ENCODE measurements around the gene SCFD2. TPM values are rescaled to one million over a fixed set of nuclear protein-coding genes. Genes with fewer than 3 reads are reported as not detected.
A peak's percentile ranks its signal among the peaks of the same experiment; 100 is the strongest.

SCFD2 gene
- total RNA-seq, 1 experiment from 2014 or later, result 19.2 TPM

DNA sequence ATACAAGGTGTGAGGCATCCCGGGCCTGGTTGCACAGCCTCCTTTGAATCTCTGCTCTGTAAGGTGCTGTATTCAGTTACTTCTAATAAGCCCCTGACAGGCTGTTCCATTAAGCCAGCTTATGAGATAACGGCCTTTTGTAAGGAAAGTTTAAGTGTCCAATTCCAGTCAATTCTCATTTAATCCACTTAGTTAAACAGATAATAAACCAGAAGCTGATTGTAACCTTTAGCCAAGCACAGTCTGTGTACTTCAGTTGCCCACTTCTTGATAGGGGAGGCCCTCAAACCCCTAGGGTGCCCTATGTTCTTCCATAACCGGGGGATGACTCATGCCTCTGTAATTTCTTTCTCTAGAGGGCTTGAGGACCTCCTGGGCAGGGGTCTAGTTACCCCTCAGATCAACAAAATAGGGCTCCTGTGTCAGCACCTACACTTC is 440.3 kb downstream of the SCFD2 start:
- DNase-seq (ENCODE audit: unreplicated experiment), result peak; percentile 1
- no TSS peak for BruUV-seq (replicated peaks)
- CTCF ChIA-PET, result interaction anchor here (0.5 to 1.9 kb wide), 3 partner anchors 14 to 555 kb away, joined by 3 to 13 read pairs (median 3); no protein-coding TSS in a partner anchor
- Mint-ChIP-seq H3K27me3 (ENCODE audit: insufficient read depth, unreplicated experiment) (no peaks in the 10 kb centered on the region), H3K4me3 (ENCODE audit: unreplicated experiment) (no peak overlapping the region), H3K9me3 (ENCODE audit: unreplicated experiment) (no peaks in the 10 kb centered on the region), H3K27ac (ENCODE audit: low read depth, unreplicated experiment) (no peak overlapping the region), H3K4me1 (ENCODE audit: insufficient read depth, unreplicated experiment) (no peaks in the 10 kb centered on the region), H3K36me3 (ENCODE audit: insufficient read depth, unreplicated experiment) (no peaks in the 10 kb centered on the region)
- intact Hi-C loops (cut with micrococcal nuclease), result no loop called here
- TF ChIP-seq, protein P1, sequence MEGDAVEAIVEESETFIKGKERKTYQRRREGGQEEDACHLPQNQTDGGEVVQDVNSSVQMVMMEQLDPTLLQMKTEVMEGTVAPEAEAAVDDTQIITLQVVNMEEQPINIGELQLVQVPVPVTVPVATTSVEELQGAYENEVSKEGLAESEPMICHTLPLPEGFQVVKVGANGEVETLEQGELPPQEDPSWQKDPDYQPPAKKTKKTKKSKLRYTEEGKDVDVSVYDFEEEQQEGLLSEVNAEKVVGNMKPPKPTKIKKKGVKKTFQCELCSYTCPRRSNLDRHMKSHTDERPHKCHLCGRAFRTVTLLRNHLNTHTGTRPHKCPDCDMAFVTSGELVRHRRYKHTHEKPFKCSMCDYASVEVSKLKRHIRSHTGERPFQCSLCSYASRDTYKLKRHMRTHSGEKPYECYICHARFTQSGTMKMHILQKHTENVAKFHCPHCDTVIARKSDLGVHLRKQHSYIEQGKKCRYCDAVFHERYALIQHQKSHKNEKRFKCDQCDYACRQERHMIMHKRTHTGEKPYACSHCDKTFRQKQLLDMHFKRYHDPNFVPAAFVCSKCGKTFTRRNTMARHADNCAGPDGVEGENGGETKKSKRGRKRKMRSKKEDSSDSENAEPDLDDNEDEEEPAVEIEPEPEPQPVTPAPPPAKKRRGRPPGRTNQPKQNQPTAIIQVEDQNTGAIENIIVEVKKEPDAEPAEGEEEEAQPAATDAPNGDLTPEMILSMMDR (IDR thresholded peaks at IDR 0.05; ENCODE audit: unreplicated experiment), result no peak
- POLR2A ChIA-PET, result no interaction called here

DNA sequence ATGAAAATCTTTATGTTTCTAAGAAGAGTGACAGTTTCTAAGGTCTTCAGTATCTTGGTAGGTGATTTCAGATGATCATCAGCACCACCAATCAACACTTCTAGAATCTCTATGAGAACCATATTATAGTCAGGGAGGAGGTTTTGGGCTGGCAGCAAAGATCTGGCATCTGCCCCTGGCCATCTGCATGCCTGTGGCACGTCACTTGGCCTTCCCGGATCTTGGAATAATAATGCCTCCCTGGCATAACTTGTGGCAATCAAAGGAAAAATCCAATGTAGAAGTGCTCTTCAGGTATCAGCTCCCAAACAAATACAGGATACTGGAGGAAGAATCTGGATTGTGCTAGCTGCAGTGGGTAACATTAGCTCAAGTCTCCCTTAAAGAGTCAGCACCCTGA is 446.4 kb downstream of the SCFD2 start:
- no peak for DNase-seq (ENCODE audit: unreplicated experiment)
- H3K36me3 Mint-ChIP-seq (ENCODE audit: insufficient read depth, unreplicated experiment), result no peaks in the 10 kb centered on the region
- no TSS peak for BruUV-seq (replicated peaks)
- no peaks in the 10 kb centered on the region for H3K4me1 Mint-ChIP-seq (ENCODE audit: insufficient read depth, unreplicated experiment)
- H3K27me3 Mint-ChIP-seq (ENCODE audit: insufficient read depth, unreplicated experiment), result no peaks in the 10 kb centered on the region
- CTCF ChIA-PET, result no interaction called here
- POLR2A ChIA-PET, result interaction anchor here (0.7 kb wide), 1 partner anchor 9 kb away, joined by 3 read pairs; no protein-coding TSS in a partner anchor
- no peak overlapping the region for H3K4me3 Mint-ChIP-seq (ENCODE audit: unreplicated experiment)
- intact Hi-C loops (cut with micrococcal nuclease), result no loop called here
- TF ChIP-seq, protein P1 (IDR thresholded peaks at IDR 0.05; ENCODE audit: unreplicated experiment), result no peak
- H3K27ac Mint-ChIP-seq (ENCODE audit: low read depth, unreplicated experiment), result no peak overlapping the region
- no peaks in the 10 kb centered on the region for H3K9me3 Mint-ChIP-seq (ENCODE audit: unreplicated experiment)

DNA sequence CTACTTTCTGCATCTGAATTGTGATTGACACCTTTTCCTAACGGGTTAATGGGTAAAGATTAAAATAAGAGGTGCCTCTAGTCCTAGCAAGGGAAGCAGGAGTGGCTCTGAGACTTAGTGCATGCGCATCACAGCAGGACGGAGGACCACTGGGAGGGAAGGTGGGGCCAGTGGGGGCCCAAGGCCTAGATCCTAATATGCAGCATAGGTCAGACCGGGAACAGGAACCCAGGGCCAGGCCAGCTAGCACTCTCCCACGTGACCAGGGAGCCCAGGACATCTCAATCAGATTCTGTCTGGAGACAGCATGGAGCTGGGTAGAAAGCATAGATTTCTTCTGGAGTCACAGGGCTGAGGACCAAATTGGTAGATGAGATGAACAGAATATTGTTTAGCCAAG is 448.0 kb downstream of the SCFD2 start:
- TF ChIP-seq, protein P1 (IDR thresholded peaks at IDR 0.05; ENCODE audit: unreplicated experiment), result no peak
- H3K27me3 Mint-ChIP-seq (ENCODE audit: insufficient read depth, unreplicated experiment), result no peaks in the 10 kb centered on the region
- no peak overlapping the region for H3K27ac Mint-ChIP-seq (ENCODE audit: low read depth, unreplicated experiment)
- intact Hi-C loops (cut with micrococcal nuclease), result no loop called here
- no peaks in the 10 kb centered on the region for H3K9me3 Mint-ChIP-seq (ENCODE audit: unreplicated experiment)
- no peak for DNase-seq (ENCODE audit: unreplicated experiment)
- H3K4me3 Mint-ChIP-seq (ENCODE audit: unreplicated experiment), result no peak overlapping the region
- ChIA-PET CTCF (interaction anchor here (0.7 kb wide), 1 partner anchor 32 kb away, joined by 3 read pairs; no protein-coding TSS in a partner anchor), POLR2A (no interaction called here)
- H3K36me3 Mint-ChIP-seq (ENCODE audit: insufficient read depth, unreplicated experiment), result no peaks in the 10 kb centered on the region
- no peaks in the 10 kb centered on the region for H3K4me1 Mint-ChIP-seq (ENCODE audit: insufficient read depth, unreplicated experiment)
- BruUV-seq (replicated peaks), result no TSS peak

DNA sequence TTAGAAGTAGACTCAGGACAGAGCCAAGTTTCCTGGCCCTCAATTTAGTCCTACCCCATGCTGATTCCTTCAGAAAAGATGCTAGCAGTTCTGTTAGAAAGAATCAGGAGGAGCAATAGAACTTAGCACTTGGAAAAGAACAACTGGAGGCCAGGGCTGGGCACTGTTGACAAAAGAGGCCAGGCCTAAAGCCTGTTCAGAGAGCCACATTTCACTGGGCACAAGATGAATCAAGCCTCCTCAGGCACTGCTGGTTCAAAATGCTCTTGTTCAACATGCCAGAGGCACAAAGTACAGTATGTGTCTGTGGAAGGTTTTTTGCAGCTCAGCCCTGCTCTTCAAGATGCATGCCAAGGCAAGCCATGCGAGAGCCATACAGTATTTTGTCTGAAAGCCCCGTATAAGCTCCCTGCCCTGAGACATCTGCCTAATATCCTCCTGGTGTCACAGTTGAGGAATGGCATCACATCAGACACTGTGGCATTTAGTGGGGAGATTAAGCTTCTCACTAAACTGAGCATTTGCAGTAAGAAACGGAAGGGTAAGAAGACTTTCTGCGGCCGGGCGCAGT is 450.0 kb downstream of the SCFD2 start:
- BruUV-seq (replicated peaks), result no TSS peak
- H3K4me1 Mint-ChIP-seq (ENCODE audit: insufficient read depth, unreplicated experiment), result peaks cover 6% of the 10 kb centered on the region
- intact Hi-C loops (cut with micrococcal nuclease), result no loop called here
- ChIA-PET CTCF (interaction anchor here (0.7 to 2.2 kb wide), 3 partner anchors 67 to 838 kb away, joined by 4 to 9 read pairs (median 4); no protein-coding TSS in a partner anchor), POLR2A (interaction anchor here (0.6 kb wide), 1 partner anchor 861 kb away, joined by 3 read pairs; no protein-coding TSS in a partner anchor)
- no peak for DNase-seq (ENCODE audit: unreplicated experiment)
- no peaks in the 10 kb centered on the region for H3K9me3 Mint-ChIP-seq (ENCODE audit: unreplicated experiment)
- TF ChIP-seq, protein P1 (IDR thresholded peaks at IDR 0.05; ENCODE audit: unreplicated experiment), result no peak
- H3K36me3 Mint-ChIP-seq (ENCODE audit: insufficient read depth, unreplicated experiment), result no peaks in the 10 kb centered on the region
- H3K27ac Mint-ChIP-seq (ENCODE audit: low read depth, unreplicated experiment), result no peak overlapping the region
- H3K27me3 Mint-ChIP-seq (ENCODE audit: insufficient read depth, unreplicated experiment), result no peaks in the 10 kb centered on the region
- H3K4me3 Mint-ChIP-seq (ENCODE audit: unreplicated experiment), result no peak overlapping the region
